Right atrium auricular region (tissue), 2 donors: Measurements from ENCODE around the gene ATG10. TPM values are rescaled to one million over a fixed set of nuclear protein-coding genes. Genes with fewer than 3 reads are reported as not detected.
"Not testable (repeated sequence)": the region's sequence is repeated elsewhere in the genome, so short reads cannot be mapped to it uniquely, and the experiment has no call there.

Experiments used
- DNase-seq: peaks from one replicate; pipeline ENCODE4 v3.0.0-alpha.2; 2019; ENCODE audit warnings: low spot score
- H3K27ac ChIP-seq, 2 donors: fragments of 200-600 bp; sonication (generic); 1 replicate in 1 of 2; 2 replicates in 1 of 2; pipeline ENCODE4 v1.5.1; 2016 to 2019
- H3K27me3 ChIP-seq, 2 donors: fragments of 200-600 bp; sonication (generic); one replicate each; pipeline versions ENCODE4 v1.5.1 to v1.6.0; 2017 to 2019
- H3K36me3 ChIP-seq: fragments of 200-600 bp; sonication (generic); one replicate; pipeline ENCODE4 v1.5.1; 2016
- H3K4me1 ChIP-seq, 2 donors: fragments of 200-600 bp; sonication (generic); one replicate each; pipeline versions ENCODE4 v1.5.1 to v1.6.0; 2017 to 2019
- H3K4me3 ChIP-seq, 2 donors: fragments of 200-600 bp; sonication (generic); 1 replicate in 1 of 2; 2 replicates in 1 of 2; pipeline ENCODE4 v1.5.1; 2017 to 2019; ENCODE audit warnings: mild to moderate bottlenecking in 1 of 2, moderate library complexity in 1 of 2
- H3K9me3 ChIP-seq, 2 donors: fragments of 200-600 bp; sonication (generic); one replicate each; pipeline ENCODE4 v1.5.1; 2019
- total RNA-seq, 2 donors: library from RNA; depleted of rRNA; stranded (reverse); fragments of >200 nt; gene quantifications; one replicate each; pipeline ENCODE4 v1.1.0, GENCODE V29; 2016
- TF ChIP-seq, protein P1 (sequence below), 2 donors: fragments of 200-600 bp; sonication (generic); IDR thresholded peaks; one replicate each; pipeline ENCODE4 v1.5.1; 2019; ENCODE audit warnings: antibody characterized with exemption in 2 of 2

ATG10 gene
- total RNA-seq, 2 donors from 2014 or later: 4.2 to 5.6 TPM

DNA sequence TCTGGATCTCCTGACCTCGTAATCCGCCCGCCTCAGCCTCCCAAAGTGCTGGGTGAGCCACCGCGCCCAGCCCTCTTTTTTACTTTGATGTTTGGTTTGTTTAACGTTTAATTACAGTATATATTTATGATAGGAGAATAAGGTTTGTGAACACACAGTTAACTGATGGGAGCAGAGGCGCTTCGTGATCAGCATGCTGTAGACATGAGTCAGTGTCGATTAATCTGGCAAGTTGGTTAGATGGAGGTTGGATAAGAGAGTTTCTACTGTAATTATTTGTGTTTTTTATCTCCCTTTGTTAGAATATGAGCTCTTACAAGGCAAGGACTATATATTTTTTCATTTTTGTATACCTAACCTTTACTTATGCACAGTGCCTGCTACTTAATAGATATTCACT is 14.3 kb downstream of the ATG10 start:
- H3K36me3 ChIP-seq: no peaks in the 10 kb centered on the region
- no peak overlapping the region for H3K4me3 ChIP-seq
- no peaks in the 10 kb centered on the region for H3K27me3 ChIP-seq
- H3K9me3 ChIP-seq: no peaks in the 10 kb centered on the region
- TF ChIP-seq, protein P1, sequence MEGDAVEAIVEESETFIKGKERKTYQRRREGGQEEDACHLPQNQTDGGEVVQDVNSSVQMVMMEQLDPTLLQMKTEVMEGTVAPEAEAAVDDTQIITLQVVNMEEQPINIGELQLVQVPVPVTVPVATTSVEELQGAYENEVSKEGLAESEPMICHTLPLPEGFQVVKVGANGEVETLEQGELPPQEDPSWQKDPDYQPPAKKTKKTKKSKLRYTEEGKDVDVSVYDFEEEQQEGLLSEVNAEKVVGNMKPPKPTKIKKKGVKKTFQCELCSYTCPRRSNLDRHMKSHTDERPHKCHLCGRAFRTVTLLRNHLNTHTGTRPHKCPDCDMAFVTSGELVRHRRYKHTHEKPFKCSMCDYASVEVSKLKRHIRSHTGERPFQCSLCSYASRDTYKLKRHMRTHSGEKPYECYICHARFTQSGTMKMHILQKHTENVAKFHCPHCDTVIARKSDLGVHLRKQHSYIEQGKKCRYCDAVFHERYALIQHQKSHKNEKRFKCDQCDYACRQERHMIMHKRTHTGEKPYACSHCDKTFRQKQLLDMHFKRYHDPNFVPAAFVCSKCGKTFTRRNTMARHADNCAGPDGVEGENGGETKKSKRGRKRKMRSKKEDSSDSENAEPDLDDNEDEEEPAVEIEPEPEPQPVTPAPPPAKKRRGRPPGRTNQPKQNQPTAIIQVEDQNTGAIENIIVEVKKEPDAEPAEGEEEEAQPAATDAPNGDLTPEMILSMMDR (IDR thresholded peaks at IDR 0.05): no peak
- no peak overlapping the region for H3K27ac ChIP-seq
- no peaks in the 10 kb centered on the region for H3K4me1 ChIP-seq
- DNase-seq: no peak

DNA sequence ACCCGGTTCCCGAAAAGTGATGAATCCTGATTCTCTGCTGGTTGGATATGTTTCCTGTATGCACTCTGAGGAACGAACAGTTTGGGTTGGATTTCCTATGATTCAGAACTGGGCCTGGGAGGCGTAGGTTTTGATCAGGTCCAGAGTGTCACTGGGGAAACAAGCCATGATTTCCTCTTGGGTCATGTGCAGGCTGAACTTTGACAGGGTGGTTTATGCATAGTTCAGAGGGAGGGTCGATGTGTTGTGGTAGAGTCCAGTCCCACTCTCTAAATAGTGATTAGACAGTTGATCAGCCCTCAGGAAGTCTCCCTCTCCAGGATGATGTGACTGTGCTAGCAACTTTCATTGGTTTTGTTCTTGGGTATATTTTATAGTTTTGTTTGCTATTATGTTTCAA is 17.4 kb downstream of the ATG10 start:
- no peaks in the 10 kb centered on the region for H3K4me1 ChIP-seq
- H3K27ac ChIP-seq: no peak overlapping the region
- H3K27me3 ChIP-seq: no peaks in the 10 kb centered on the region
- no peak overlapping the region for H3K4me3 ChIP-seq
- TF ChIP-seq, protein P1 (IDR thresholded peaks at IDR 0.05): no peak
- no peaks in the 10 kb centered on the region for H3K9me3 ChIP-seq
- H3K36me3 ChIP-seq: no peaks in the 10 kb centered on the region
- no peak for DNase-seq

DNA sequence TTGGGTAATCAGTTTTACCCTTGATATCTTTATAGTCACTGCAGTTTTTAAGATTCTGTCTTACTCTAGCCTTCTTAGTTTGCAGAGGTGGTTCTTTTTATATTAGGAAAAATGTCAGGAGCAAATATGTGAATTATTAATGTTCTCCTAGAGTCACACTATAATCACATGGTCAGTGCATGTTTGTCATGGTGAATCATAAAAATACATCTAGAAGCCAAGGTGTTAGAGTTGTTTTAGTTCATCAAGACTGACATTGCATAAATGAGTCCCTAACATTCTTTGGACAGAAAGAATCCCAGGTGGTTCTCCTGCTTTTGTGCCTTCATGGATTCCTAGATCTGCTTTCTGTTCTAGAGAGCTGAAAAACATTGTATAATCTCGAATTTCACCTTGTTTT is 22.9 kb downstream of the ATG10 start:
- DNase-seq: no peak
- Histone ChIP-seq H3K36me3 (no peaks in the 10 kb centered on the region), H3K4me3 (no peak overlapping the region), H3K9me3 (no peaks in the 10 kb centered on the region), H3K27ac (no peak overlapping the region), H3K27me3 (no peaks in the 10 kb centered on the region), H3K4me1 (no peaks in the 10 kb centered on the region)
- TF ChIP-seq, protein P1 (IDR thresholded peaks at IDR 0.05): no peak

DNA sequence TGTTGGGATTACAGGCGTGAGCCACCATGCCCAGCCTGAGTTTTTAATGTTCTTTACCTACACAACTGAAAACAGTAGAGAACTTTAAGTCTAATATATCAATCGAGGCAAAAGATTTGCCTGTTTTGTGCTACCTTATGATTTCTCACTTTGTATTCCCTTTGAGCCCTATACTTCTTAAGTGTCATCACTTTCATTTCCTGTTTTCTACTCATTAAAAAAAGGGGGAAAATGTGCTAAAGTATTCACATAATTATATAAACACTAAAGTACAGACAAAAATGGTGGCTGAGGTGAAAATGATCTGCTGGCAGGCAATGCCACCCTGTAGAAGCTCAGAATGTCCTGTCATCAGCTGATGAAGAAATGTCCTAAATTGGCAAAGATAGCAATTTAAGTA is 23.6 kb downstream of the ATG10 start:
- Histone ChIP-seq H3K27me3 (no peaks in the 10 kb centered on the region), H3K4me1 (no peaks in the 10 kb centered on the region), H3K27ac (no peak overlapping the region), H3K4me3 (no peak overlapping the region), H3K9me3 (no peaks in the 10 kb centered on the region), H3K36me3 (no peaks in the 10 kb centered on the region)
- TF ChIP-seq, protein P1 (IDR thresholded peaks at IDR 0.05): no peak
- DNase-seq: no peak

DNA sequence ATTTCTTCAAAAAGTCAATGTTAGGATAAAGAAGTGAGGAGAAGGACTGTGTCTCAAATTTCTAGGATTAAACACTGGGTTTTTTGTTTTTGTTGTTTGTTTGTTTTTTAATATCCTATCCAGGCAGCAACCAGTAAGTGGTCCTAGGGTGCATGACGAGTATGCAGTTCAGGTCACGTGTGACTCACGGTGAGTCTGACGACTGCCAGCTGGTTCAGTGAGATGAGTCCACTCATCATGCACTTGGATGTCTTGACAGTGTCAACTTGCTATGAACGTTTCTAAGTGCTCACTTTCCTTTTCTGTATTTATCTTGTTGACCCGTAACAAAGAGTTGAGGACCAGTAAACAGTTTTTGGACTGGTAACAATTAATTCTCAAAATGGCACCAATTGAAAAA is 32.7 kb downstream of the ATG10 start:
- Histone ChIP-seq H3K4me1 (no peaks in the 10 kb centered on the region), H3K36me3 (no peaks in the 10 kb centered on the region), H3K27me3 (no peaks in the 10 kb centered on the region), H3K9me3 (no peaks in the 10 kb centered on the region), H3K4me3 (no peak overlapping the region), H3K27ac (no peak overlapping the region)
- no peak for DNase-seq
- TF ChIP-seq, protein P1 (IDR thresholded peaks at IDR 0.05): no peak

DNA sequence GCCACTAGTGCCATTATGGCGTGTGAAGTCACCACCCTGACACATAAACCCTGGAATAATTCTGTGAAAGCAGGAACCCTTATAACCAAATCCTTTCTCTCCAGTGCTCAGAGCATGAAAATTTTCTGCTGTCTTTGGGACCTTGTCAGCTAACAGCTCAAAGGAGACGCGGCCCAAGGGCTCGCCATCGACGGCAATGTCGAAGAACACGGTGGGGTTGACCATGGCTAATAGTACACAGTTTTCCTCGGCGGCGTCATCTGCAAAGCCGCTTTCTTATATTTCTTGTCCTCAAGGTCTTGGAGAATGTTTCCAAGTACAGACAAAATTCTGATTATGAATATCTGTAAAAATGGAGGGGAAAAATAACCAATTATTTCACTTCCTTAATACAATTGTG is 38.0 kb downstream of the ATG10 start:
- not testable (repeated sequence) for H3K36me3 ChIP-seq

More for the DNA sequence above, 38.0 kb downstream of the ATG10 start:
- not testable (repeated sequence) for H3K4me3 ChIP-seq, DNase-seq, H3K27me3 ChIP-seq, H3K9me3 ChIP-seq, H3K4me1 ChIP-seq, H3K27ac ChIP-seq
